Karpas-422 (cell line): ENCODE data around the gene CWC27. TPM values are rescaled to one million over a fixed set of nuclear protein-coding genes. Genes with fewer than 3 reads are reported as not detected.

Experiments used
- DNase-seq: peaks from one replicate; pipeline ENCODE4 v3.0.0-alpha.2; 2015
- H2AFZ ChIP-seq: fragments of 200-600 bp; sonication (generic); 2 replicates; pipeline ENCODE4 v1.6.1; 2014; ENCODE audit warnings: antibody characterized with exemption, low read length, mixed read lengths
- H3K27ac ChIP-seq: fragments of 200-600 bp; sonication (generic); 2 replicates; pipeline ENCODE4 v1.5.1; 2014; ENCODE audit warnings: mild to moderate bottlenecking, low read length, moderate library complexity
- H3K27me3 ChIP-seq: fragments of 200-600 bp; sonication (generic); 2 replicates; pipeline ENCODE4 v1.6.1; 2014; ENCODE audit warnings: low read length, mixed read lengths
- H3K36me3 ChIP-seq: fragments of 200-600 bp; sonication (generic); 2 replicates; pipeline ENCODE4 v1.6.1; 2014; ENCODE audit warnings: low read length, mixed read lengths; ENCODE audit not compliant: insufficient read depth
- H3K4me1 ChIP-seq: fragments of 200-600 bp; sonication (generic); 2 replicates; pipeline ENCODE4 v1.6.1; 2014; ENCODE audit warnings: mild to moderate bottlenecking, low read length, mixed read lengths
- H3K4me2 ChIP-seq: fragments of 200-600 bp; sonication (generic); 2 replicates; pipeline ENCODE4 v1.6.1; 2014; ENCODE audit warnings: low read length, low read depth, mild to moderate bottlenecking; ENCODE audit not compliant: poor library complexity, severe bottlenecking
- H3K4me3 ChIP-seq: fragments of 200-600 bp; sonication (generic); 2 replicates; pipeline ENCODE4 v1.5.1; 2014; ENCODE audit warnings: mild to moderate bottlenecking, antibody characterized with exemption, low read length, mixed read lengths
- H3K79me2 ChIP-seq: fragments of 200-600 bp; sonication (generic); 2 replicates; pipeline ENCODE4 v1.6.1; 2014; ENCODE audit warnings: mild to moderate bottlenecking, low read length, mixed read lengths
- H3K9ac ChIP-seq: fragments of 200-600 bp; sonication (generic); 2 replicates; pipeline ENCODE4 v1.6.0; 2014; ENCODE audit warnings: low read length
- H3K9me2 ChIP-seq: fragments of 200-600 bp; sonication (generic), shearing (Covaris generic); replicated peaks from 2 replicates; pipeline ENCODE4 v1.6.0; 2014; ENCODE audit warnings: mild to moderate bottlenecking, low read length, moderate library complexity; ENCODE audit not compliant: insufficient read depth
- H3K9me3 ChIP-seq: fragments of 300-700, 200-600 bp; sonication (generic); 2 replicates; pipeline ENCODE4 v1.6.1; 2014; ENCODE audit warnings: low read length, mixed read lengths
- H4K20me1 ChIP-seq: fragments of 200-600 bp; sonication (generic); 2 replicates; pipeline ENCODE4 v1.6.1; 2014; ENCODE audit warnings: mild to moderate bottlenecking, antibody characterized with exemption, low read length, low read depth; ENCODE audit not compliant: insufficient read depth
- total RNA-seq: library from RNA; depleted of rRNA; stranded (reverse); fragments of >200 nt; shearing (Covaris generic); gene quantifications from 2 replicates; pipeline ENCODE4 v1.2.3, GENCODE V29; 2014; ENCODE audit warnings: low replicate concordance

The CWC27 gene
- total RNA-seq, 1 experiment from 2014 or later = 24.5 TPM

- H3K27ac ChIP-seq = no peak overlapping the region
- no peaks in the 10 kb centered on the region for H3K36me3 ChIP-seq
- no peak overlapping the region for H3K4me2 ChIP-seq
- H3K9me3 ChIP-seq = no peaks in the 10 kb centered on the region
- H3K9ac ChIP-seq = no peak overlapping the region
- no peaks in the 10 kb centered on the region; the same call in 1 of the 2 replicates for H3K79me2 ChIP-seq
- H3K4me1 ChIP-seq = peaks cover 6% of the 10 kb centered on the region; the same call in 1 of the 2 replicates
- DNase-seq = no peak
- H3K27me3 ChIP-seq = no peaks in the 10 kb centered on the region
- H4K20me1 ChIP-seq = no peaks in the 10 kb centered on the region
- H3K4me3 ChIP-seq = no peak overlapping the region
- no peak overlapping the region for H2AFZ ChIP-seq
- H3K9me2 ChIP-seq = no peaks in the 10 kb centered on the region
These were observed 66.5 kb downstream of the CWC27 start for GRCh38 chr5:64835266-64835665.

- Histone ChIP-seq H3K27ac (no peak overlapping the region), H3K9me2 (no peaks in the 10 kb centered on the region), H3K79me2 (no peaks in the 10 kb centered on the region; the same call in 1 of the 2 replicates), H2AFZ (no peak overlapping the region), H3K4me3 (no peak overlapping the region), H3K4me1 (peaks cover 6% of the 10 kb centered on the region; the same call in 1 of the 2 replicates), H3K4me2 (no peak overlapping the region), H3K36me3 (no peaks in the 10 kb centered on the region), H3K9ac (no peak overlapping the region), H4K20me1 (no peaks in the 10 kb centered on the region), H3K9me3 (no peaks in the 10 kb centered on the region), H3K27me3 (no peaks in the 10 kb centered on the region)
- no peak for DNase-seq
These were observed 67.5 kb downstream of the CWC27 start for GRCh38 chr5:64836190-64836755.

- H3K9ac ChIP-seq = no peak overlapping the region
- no peak overlapping the region for H3K27ac ChIP-seq
- H3K27me3 ChIP-seq = no peaks in the 10 kb centered on the region
- H2AFZ ChIP-seq = no peak overlapping the region
- no peaks in the 10 kb centered on the region; the same call in 1 of the 2 replicates for H3K79me2 ChIP-seq
- no peaks in the 10 kb centered on the region for H3K36me3 ChIP-seq
- no peak overlapping the region for H3K4me2 ChIP-seq
- no peak for DNase-seq
- no peaks in the 10 kb centered on the region for H3K9me2 ChIP-seq
- H4K20me1 ChIP-seq = no peaks in the 10 kb centered on the region
- H3K9me3 ChIP-seq = no peaks in the 10 kb centered on the region
- H3K4me1 ChIP-seq = peaks cover 6% of the 10 kb centered on the region; the same call in 1 of the 2 replicates
- no peak overlapping the region for H3K4me3 ChIP-seq
These were observed 68.1 kb downstream of the CWC27 start for GRCh38 chr5:64836786-64837185.

- no peaks in the 10 kb centered on the region; the same call in 1 of the 2 replicates for H3K79me2 ChIP-seq
- no peaks in the 10 kb centered on the region for H4K20me1 ChIP-seq
- no peak overlapping the region for H2AFZ ChIP-seq
- H3K9me2 ChIP-seq = no peaks in the 10 kb centered on the region
- no peak overlapping the region for H3K4me2 ChIP-seq
- H3K9ac ChIP-seq = no peak overlapping the region
- peaks cover 6% of the 10 kb centered on the region; the same call in 1 of the 2 replicates for H3K4me1 ChIP-seq
- DNase-seq = no peak
- H3K4me3 ChIP-seq = no peak overlapping the region
- H3K27ac ChIP-seq = no peak overlapping the region
- H3K27me3 ChIP-seq = no peaks in the 10 kb centered on the region
- H3K9me3 ChIP-seq = peaks cover 3% of the 10 kb centered on the region; the same call in 1 of the 2 replicates
- no peaks in the 10 kb centered on the region for H3K36me3 ChIP-seq
These were observed 69.6 kb downstream of the CWC27 start for GRCh38 chr5:64838376-64838775.

- H4K20me1 ChIP-seq = no peaks in the 10 kb centered on the region
- no peaks in the 10 kb centered on the region for H3K27me3 ChIP-seq
- no peak overlapping the region for H3K4me3 ChIP-seq
- H3K36me3 ChIP-seq = no peaks in the 10 kb centered on the region
- H3K4me2 ChIP-seq = no peak overlapping the region
- no peak overlapping the region for H2AFZ ChIP-seq
- H3K79me2 ChIP-seq = no peaks in the 10 kb centered on the region; the same call in 1 of the 2 replicates
- H3K9me2 ChIP-seq = no peaks in the 10 kb centered on the region
- peaks cover 6% of the 10 kb centered on the region; the same call in 1 of the 2 replicates for H3K4me1 ChIP-seq
- DNase-seq = no peak
- peaks cover 4% of the 10 kb centered on the region for H3K9me3 ChIP-seq
- H3K27ac ChIP-seq = no peak overlapping the region
- H3K9ac ChIP-seq = no peak overlapping the region
These were observed 70.1 kb downstream of the CWC27 start for GRCh38 chr5:64838803-64839202.

GRCh38 chr5:64839936-64840335 lies 71.2 kb downstream of the CWC27 start:
- no peak overlapping the region for H3K4me2 ChIP-seq
- no peaks in the 10 kb centered on the region for H3K9me2 ChIP-seq
- H3K4me3 ChIP-seq = no peak overlapping the region
- H3K27me3 ChIP-seq = no peaks in the 10 kb centered on the region
- DNase-seq = no peak
- no peaks in the 10 kb centered on the region for H4K20me1 ChIP-seq
- H3K9me3 ChIP-seq = peaks cover 11% of the 10 kb centered on the region
- H3K4me1 ChIP-seq = peaks cover 6% of the 10 kb centered on the region; the same call in 1 of the 2 replicates
- H3K27ac ChIP-seq = no peak overlapping the region
- H3K79me2 ChIP-seq = no peaks in the 10 kb centered on the region
- no peak overlapping the region for H2AFZ ChIP-seq
- H3K36me3 ChIP-seq = peaks cover 3% of the 10 kb centered on the region; the same call in 1 of the 2 replicates
- no peak overlapping the region for H3K9ac ChIP-seq

GRCh38 chr5:64840958-64841357 lies 72.2 kb downstream of the CWC27 start:
- H3K9me3 ChIP-seq = peaks cover 18% of the 10 kb centered on the region
- no peak overlapping the region for H3K4me3 ChIP-seq

GRCh38 chr5:64853777-64854176 lies 85.0 kb downstream of the CWC27 start:
- H3K27me3 ChIP-seq = no peaks in the 10 kb centered on the region
- H3K27ac ChIP-seq = no peak overlapping the region
- H2AFZ ChIP-seq = no peak overlapping the region
- H3K4me3 ChIP-seq = no peak overlapping the region
- 0 out of 2 replicates have a peak, but pooled peaks cover 4% of the 10 kb centered on the region for H3K36me3 ChIP-seq
- no peak for DNase-seq
- H3K9ac ChIP-seq = no peak overlapping the region
- H3K9me3 ChIP-seq = no peaks in the 10 kb centered on the region
- H3K79me2 ChIP-seq = no peaks in the 10 kb centered on the region
- H3K4me2 ChIP-seq = no peak overlapping the region
- H3K4me1 ChIP-seq = peaks cover 6% of the 10 kb centered on the region
- no peaks in the 10 kb centered on the region for H3K9me2 ChIP-seq
- no peaks in the 10 kb centered on the region for H4K20me1 ChIP-seq

More at GRCh38 chr5:64840958-64841357, 72.2 kb downstream of the CWC27 start:
- Histone ChIP-seq H3K36me3 (peaks cover 5% of the 10 kb centered on the region), H3K9ac (no peak overlapping the region), H3K9me2 (no peaks in the 10 kb centered on the region), H3K27me3 (no peaks in the 10 kb centered on the region), H4K20me1 (no peaks in the 10 kb centered on the region), H3K4me1 (no peaks in the 10 kb centered on the region), H3K4me2 (no peak overlapping the region), H3K79me2 (no peaks in the 10 kb centered on the region), H3K27ac (no peak overlapping the region), H2AFZ (no peak overlapping the region)
- no peak for DNase-seq
